ENCODE data around the gene TPM3. TPM values are rescaled to one million over a fixed set of nuclear protein-coding genes. Genes with fewer than 3 reads are reported as not detected.

The TPM3 gene
- total RNA-seq, 1 experiment from 2014 or later: 258 TPM

- H3K4me3 ChIP-seq (ENCODE audit: low read length): no peak overlapping the region
- H3K27ac ChIP-seq (ENCODE audit: low read length): no peak overlapping the region
- H3K9me2 ChIP-seq (replicated peaks; ENCODE audit: insufficient read depth, low read length): no peaks in the 10 kb centered on the region
- no peak overlapping the region for H2AFZ ChIP-seq (ENCODE audit: low read length)
- H3K4me1 ChIP-seq (ENCODE audit: low read length): peaks cover 28% of the 10 kb centered on the region
- peaks cover 94% of the 10 kb centered on the region for H3K79me2 ChIP-seq (ENCODE audit: low read length)
- no peak for DNase-seq
- no peak overlapping the region for H3K9ac ChIP-seq (ENCODE audit: low read length)
- H4K20me1 ChIP-seq (ENCODE audit: insufficient read depth, low read depth, low read length): peaks cover 18% of the 10 kb centered on the region
- peaks cover 79% of the 10 kb centered on the region for H3K36me3 ChIP-seq (ENCODE audit: insufficient read depth, low read length)
- no peak overlapping the region for H3K4me2 ChIP-seq (ENCODE audit: low read depth, low read length, poor library complexity, severe bottlenecking)
- H3K9me3 ChIP-seq (ENCODE audit: low read length): no peaks in the 10 kb centered on the region
- H3K27me3 ChIP-seq (ENCODE audit: low read length): no peaks in the 10 kb centered on the region
Observed at GRCh38 chr1:154225370-154225769, 33.5 kb upstream of the TPM3 start.

- H3K79me2 ChIP-seq (ENCODE audit: low read length): peaks cover 95% of the 10 kb centered on the region
- DNase-seq: no peak
- no peaks in the 10 kb centered on the region for H3K9me2 ChIP-seq (replicated peaks; ENCODE audit: insufficient read depth, low read length)
- peaks cover 18% of the 10 kb centered on the region for H4K20me1 ChIP-seq (ENCODE audit: insufficient read depth, low read depth, low read length)
- H3K4me3 ChIP-seq (ENCODE audit: low read length): no peak overlapping the region
- no peak overlapping the region; the same call in 1 of the 2 replicates for H3K27ac ChIP-seq (ENCODE audit: low read length)
- H3K9ac ChIP-seq (ENCODE audit: low read length): no peak overlapping the region
- peaks cover 69% of the 10 kb centered on the region for H3K36me3 ChIP-seq (ENCODE audit: insufficient read depth, low read length)
- peaks cover 37% of the 10 kb centered on the region for H3K4me1 ChIP-seq (ENCODE audit: low read length)
- H3K4me2 ChIP-seq (ENCODE audit: low read depth, low read length, poor library complexity, severe bottlenecking): peak overlapping the region; percentile 93
- H3K27me3 ChIP-seq (ENCODE audit: low read length): no peaks in the 10 kb centered on the region
- H3K9me3 ChIP-seq (ENCODE audit: low read length): no peaks in the 10 kb centered on the region
- no peak overlapping the region for H2AFZ ChIP-seq (ENCODE audit: low read length)
Observed at GRCh38 chr1:154223621-154224020, 31.7 kb upstream of the TPM3 start.

- Histone ChIP-seq H3K4me1 (ENCODE audit: low read length) (peaks cover 44% of the 10 kb centered on the region), H4K20me1 (ENCODE audit: insufficient read depth, low read depth, low read length) (peaks cover 18% of the 10 kb centered on the region)
Observed at GRCh38 chr1:154222918-154223317, 31.0 kb upstream of the TPM3 start.

GRCh38 chr1:154222518-154222917 is 30.6 kb upstream of the TPM3 start:
- DNase-seq: no peak
- H3K36me3 ChIP-seq (ENCODE audit: insufficient read depth, low read length): peaks cover 71% of the 10 kb centered on the region
- no peaks in the 10 kb centered on the region for H3K9me2 ChIP-seq (replicated peaks; ENCODE audit: insufficient read depth, low read length)
- 0 out of 2 replicates have a peak overlapping the region, but pooled peaks have one; percentile 81 for H3K27ac ChIP-seq (ENCODE audit: low read length)
- peak overlapping the region; percentile 95; the same call in 1 of the 2 replicates for H3K9ac ChIP-seq (ENCODE audit: low read length)
- peaks cover 95% of the 10 kb centered on the region for H3K79me2 ChIP-seq (ENCODE audit: low read length)
- peak overlapping the region; percentile 79 for H3K4me3 ChIP-seq (ENCODE audit: low read length)
- peaks cover 46% of the 10 kb centered on the region for H3K4me1 ChIP-seq (ENCODE audit: low read length)
- peak overlapping the region; percentile 93 for H3K4me2 ChIP-seq (ENCODE audit: low read depth, low read length, poor library complexity, severe bottlenecking)
- H3K27me3 ChIP-seq (ENCODE audit: low read length): no peaks in the 10 kb centered on the region
- H2AFZ ChIP-seq (ENCODE audit: low read length): no peak overlapping the region
- H4K20me1 ChIP-seq (ENCODE audit: insufficient read depth, low read depth, low read length): peaks cover 18% of the 10 kb centered on the region
- no peaks in the 10 kb centered on the region for H3K9me3 ChIP-seq (ENCODE audit: low read length)

More at GRCh38 chr1:154222918-154223317, 31.0 kb upstream of the TPM3 start:
- Histone ChIP-seq H3K36me3 (ENCODE audit: insufficient read depth, low read length) (peaks cover 71% of the 10 kb centered on the region), H3K79me2 (ENCODE audit: low read length) (peaks cover 95% of the 10 kb centered on the region), H3K4me3 (ENCODE audit: low read length) (no peak overlapping the region), H3K27me3 (ENCODE audit: low read length) (no peaks in the 10 kb centered on the region), H3K9me2 (replicated peaks; ENCODE audit: insufficient read depth, low read length) (no peaks in the 10 kb centered on the region), H3K27ac (ENCODE audit: low read length) (no peak overlapping the region), H3K9ac (ENCODE audit: low read length) (no peak overlapping the region), H3K9me3 (ENCODE audit: low read length) (no peaks in the 10 kb centered on the region), H2AFZ (ENCODE audit: low read length) (no peak overlapping the region), H3K4me2 (ENCODE audit: low read depth, low read length, poor library complexity, severe bottlenecking) (peak overlapping the region; percentile 93)
- DNase-seq: no peak

- peak; percentile 85 for DNase-seq
- no peak overlapping the region for H2AFZ ChIP-seq (ENCODE audit: low read length)
- no peaks in the 10 kb centered on the region for H3K9me3 ChIP-seq (ENCODE audit: low read length)
- peaks cover 18% of the 10 kb centered on the region for H4K20me1 ChIP-seq (ENCODE audit: insufficient read depth, low read depth, low read length)
- H3K27me3 ChIP-seq (ENCODE audit: low read length): no peaks in the 10 kb centered on the region
- H3K9me2 ChIP-seq (replicated peaks; ENCODE audit: insufficient read depth, low read length): no peaks in the 10 kb centered on the region
- H3K4me3 ChIP-seq (ENCODE audit: low read length): peak overlapping the region; percentile 79
- peak overlapping the region; percentile 95 for H3K9ac ChIP-seq (ENCODE audit: low read length)
- H3K36me3 ChIP-seq (ENCODE audit: insufficient read depth, low read length): peaks cover 65% of the 10 kb centered on the region
- peaks cover 46% of the 10 kb centered on the region for H3K4me1 ChIP-seq (ENCODE audit: low read length)
- peaks cover 95% of the 10 kb centered on the region for H3K79me2 ChIP-seq (ENCODE audit: low read length)
- peak overlapping the region; percentile 93 for H3K4me2 ChIP-seq (ENCODE audit: low read depth, low read length, poor library complexity, severe bottlenecking)
- peak overlapping the region; percentile 81 for H3K27ac ChIP-seq (ENCODE audit: low read length)
Observed at GRCh38 chr1:154221278-154222001, 29.5 kb upstream of the TPM3 start.

GRCh38 chr1:154220970-154221277 is 29.0 kb upstream of the TPM3 start:
- Histone ChIP-seq H3K4me1 (ENCODE audit: low read length) (peaks cover 46% of the 10 kb centered on the region), H3K27ac (ENCODE audit: low read length) (peak overlapping the region; percentile 81), H2AFZ (ENCODE audit: low read length) (no peak overlapping the region)

GRCh38 chr1:154220071-154220969 is 28.4 kb upstream of the TPM3 start, which contains the start of gene UBAP2L:
Gene UBAP2L, plus strand, starts transcription at chr1:154220955. Its CDS starts 4,169 bp downstream, at chr1:154225124.
- no peaks in the 10 kb centered on the region for H3K9me3 ChIP-seq (ENCODE audit: low read length)
- peak within 1 kb of the TSS; percentile 93 for H3K4me2 ChIP-seq (ENCODE audit: low read depth, low read length, poor library complexity, severe bottlenecking)
- H3K36me3 ChIP-seq (ENCODE audit: insufficient read depth, low read length): peaks cover 54% of the 10 kb centered on the region
- peaks cover 18% of the 10 kb centered on the region for H4K20me1 ChIP-seq (ENCODE audit: insufficient read depth, low read depth, low read length)
- peak within 1 kb of the TSS; percentile 95 for H3K9ac ChIP-seq (ENCODE audit: low read length)
- peak within 1 kb of the TSS; percentile 85 for H3K27ac ChIP-seq (ENCODE audit: low read length)
- H3K4me1 ChIP-seq (ENCODE audit: low read length): peaks cover 46% of the 10 kb centered on the region
- no peaks in the 10 kb centered on the region for H3K27me3 ChIP-seq (ENCODE audit: low read length)
- DNase-seq: peak; percentile 99
- H3K79me2 ChIP-seq (ENCODE audit: low read length): peaks cover 88% of the 10 kb centered on the region
- H3K4me3 ChIP-seq (ENCODE audit: low read length): peak within 1 kb of the TSS; percentile 88
- no peaks in the 10 kb centered on the region for H3K9me2 ChIP-seq (replicated peaks; ENCODE audit: insufficient read depth, low read length)
- no peak within 1 kb of the TSS for H2AFZ ChIP-seq (ENCODE audit: low read length)

More at GRCh38 chr1:154220970-154221277, 29.0 kb upstream of the TPM3 start:
- no peak for DNase-seq
- peaks cover 94% of the 10 kb centered on the region for H3K79me2 ChIP-seq (ENCODE audit: low read length)
- peaks cover 18% of the 10 kb centered on the region for H4K20me1 ChIP-seq (ENCODE audit: insufficient read depth, low read depth, low read length)
- no peaks in the 10 kb centered on the region for H3K27me3 ChIP-seq (ENCODE audit: low read length)
- H3K9me3 ChIP-seq (ENCODE audit: low read length): no peaks in the 10 kb centered on the region
- peak overlapping the region; percentile 79 for H3K4me3 ChIP-seq (ENCODE audit: low read length)
- no peaks in the 10 kb centered on the region for H3K9me2 ChIP-seq (replicated peaks; ENCODE audit: insufficient read depth, low read length)
- peaks cover 60% of the 10 kb centered on the region for H3K36me3 ChIP-seq (ENCODE audit: insufficient read depth, low read length)
- peak overlapping the region; percentile 95 for H3K9ac ChIP-seq (ENCODE audit: low read length)
- H3K4me2 ChIP-seq (ENCODE audit: low read depth, low read length, poor library complexity, severe bottlenecking): peak overlapping the region; percentile 93

GRCh38 chr1:154219541-154219940 is 27.6 kb upstream of the TPM3 start:
- no peaks in the 10 kb centered on the region for H3K9me3 ChIP-seq (ENCODE audit: low read length)
- peak overlapping the region; percentile 85 for H3K27ac ChIP-seq (ENCODE audit: low read length)
- H3K79me2 ChIP-seq (ENCODE audit: low read length): peaks cover 80% of the 10 kb centered on the region
- peak; percentile 70 for DNase-seq
- peaks cover 46% of the 10 kb centered on the region for H3K4me1 ChIP-seq (ENCODE audit: low read length)
- no peaks in the 10 kb centered on the region for H3K27me3 ChIP-seq (ENCODE audit: low read length)
- peak overlapping the region; percentile 88 for H3K4me3 ChIP-seq (ENCODE audit: low read length)
- H3K9me2 ChIP-seq (replicated peaks; ENCODE audit: insufficient read depth, low read length): no peaks in the 10 kb centered on the region
- H2AFZ ChIP-seq (ENCODE audit: low read length): no peak overlapping the region
- H3K36me3 ChIP-seq (ENCODE audit: insufficient read depth, low read length): peaks cover 47% of the 10 kb centered on the region
- H3K4me2 ChIP-seq (ENCODE audit: low read depth, low read length, poor library complexity, severe bottlenecking): peak overlapping the region; percentile 87
- peaks cover 18% of the 10 kb centered on the region for H4K20me1 ChIP-seq (ENCODE audit: insufficient read depth, low read depth, low read length)
- peak overlapping the region; percentile 93 for H3K9ac ChIP-seq (ENCODE audit: low read length)
